Lower lobe of right lung (tissue), 2 donors: ENCODE measurements around the gene SP140L. TPM values are rescaled to one million over a fixed set of nuclear protein-coding genes. Genes with fewer than 3 reads are reported as not detected.

Source experiments
- ATAC-seq, 2 donors: fragments of 200-7000 bp; cut with Tn5 transposase; one replicate each; pipeline ENCODE4 v1.9.1; 2020 to 2022; ENCODE audit warnings: mild to moderate bottlenecking in 2 of 2, moderate library complexity in 2 of 2
- DNase-seq: peaks from one replicate; pipeline ENCODE4 v3.0.0-alpha.2; 2020
- H3K27ac ChIP-seq: fragments of 200-600 bp; one replicate; pipeline ENCODE4 v1.8.0; 2022
- H3K27me3 ChIP-seq: fragments of 200-600 bp; one replicate; pipeline ENCODE4 v1.8.0; 2022; ENCODE audit warnings: low read depth
- H3K36me3 ChIP-seq: fragments of 200-600 bp; one replicate; pipeline ENCODE4 v1.8.0; 2022; ENCODE audit warnings: mild to moderate bottlenecking
- H3K4me1 ChIP-seq: fragments of 200-600 bp; one replicate; pipeline ENCODE4 v1.8.0; 2022
- H3K4me3 ChIP-seq: fragments of 200-600 bp; one replicate; pipeline ENCODE4 v1.8.0; 2022; ENCODE audit warnings: mild to moderate bottlenecking
- H3K9me3 ChIP-seq: fragments of 200-600 bp; one replicate; pipeline ENCODE4 v1.8.0; 2022
- CTCF ChIP-seq: fragments of 200-600 bp; IDR thresholded peaks from one replicate; pipeline ENCODE4 v1.8.0; 2022; ENCODE audit warnings: antibody characterized with exemption, mild to moderate bottlenecking
- intact Hi-C: fragments of 100-400 bp; cut with DNase I; formaldehyde crosslinking; loops from one replicate; pipeline ENCODE4 v1.11.0; 2022
- total RNA-seq: library from RNA; stranded (reverse); fragmentation: NEBNext Ultra II Directional; extraction: Animal tissue kit (Norgen Biotek cat#: 25700); gene quantifications from one replicate; pipeline ENCODE4 v1.2.1, GENCODE V29; 2021
- donor health status: DM: no; HTN: yes; CAD: no; lungs with severe emphysema.

Gene SP140L
- total RNA-seq, 1 donor from 2014 or later: 34.0 TPM

- peak overlapping the region; percentile 63 for H3K27ac ChIP-seq
- H3K27me3 ChIP-seq: no peaks in the 10 kb centered on the region
- no peaks in the 10 kb centered on the region for H3K9me3 ChIP-seq
- ATAC-seq: peak; percentile 82 to 89
- peaks cover 30% of the 10 kb centered on the region for H3K4me1 ChIP-seq
- H3K4me3 ChIP-seq: no peak overlapping the region
- no peak for TF ChIP-seq CTCF
- peaks cover 37% of the 10 kb centered on the region for H3K36me3 ChIP-seq
- no peak for DNase-seq
- intact Hi-C loops: no loop called here
Observed at GRCh38 chr2:230441227-230441897, 114.4 kb downstream of the SP140L start.

GRCh38 chr2:230443541-230443940, 116.5 kb downstream of the SP140L start:
- no peak for ATAC-seq
- Histone ChIP-seq H3K27me3 (no peaks in the 10 kb centered on the region), H3K36me3 (peaks cover 58% of the 10 kb centered on the region), H3K27ac (no peak overlapping the region), H3K4me3 (no peak overlapping the region), H3K9me3 (no peaks in the 10 kb centered on the region), H3K4me1 (peaks cover 44% of the 10 kb centered on the region)
- intact Hi-C loops: no loop called here
- DNase-seq: no peak
- TF ChIP-seq CTCF: no peak

- no peaks in the 10 kb centered on the region for H3K27me3 ChIP-seq
- H3K4me1 ChIP-seq: peaks cover 36% of the 10 kb centered on the region
- no peak overlapping the region for H3K4me3 ChIP-seq
- no peak for TF ChIP-seq CTCF
- intact Hi-C loops: no loop called here
- H3K27ac ChIP-seq: no peak overlapping the region
- no peaks in the 10 kb centered on the region for H3K9me3 ChIP-seq
- ATAC-seq: no peak
- peaks cover 71% of the 10 kb centered on the region for H3K36me3 ChIP-seq
- DNase-seq: no peak
Observed at GRCh38 chr2:230444832-230445231, 117.8 kb downstream of the SP140L start.

- peak overlapping the region; percentile 1 for H3K27ac ChIP-seq
Observed at GRCh38 chr2:230447036-230447435, 120.0 kb downstream of the SP140L start.

More at GRCh38 chr2:230447036-230447435, 120.0 kb downstream of the SP140L start:
- intact Hi-C loops: no loop called here
- no peak for ATAC-seq
- Histone ChIP-seq H3K9me3 (no peaks in the 10 kb centered on the region), H3K4me1 (peaks cover 20% of the 10 kb centered on the region), H3K4me3 (no peak overlapping the region), H3K36me3 (peaks cover 92% of the 10 kb centered on the region), H3K27me3 (no peaks in the 10 kb centered on the region)
- no peak for TF ChIP-seq CTCF
- no peak for DNase-seq
